Measurements from ENCODE around the gene NOTUM. TPM values are rescaled to one million over a fixed set of nuclear protein-coding genes. Genes with fewer than 3 reads are reported as not detected.
A peak's percentile ranks its signal among the peaks of the same experiment; 100 is the strongest.

The NOTUM gene
- total and polyA plus RNA-seq, 9 of the 15 experiments (the other 6 are each of a cell fraction or from before 2014, with no cell fraction given), result 0.03 to 14.0 (median 4.1) TPM

GRCh38 chr17:81927653-81928543, 33.1 kb downstream of the NOTUM start, which contains the start of gene MAFG (continued):
- peak; percentile 73 for TF ChIP-seq MXI1 (IDR thresholded peaks at IDR 0.05; ENCODE audit: low read depth, low read length)
- no peak for TF ChIP-seq ADNP (tag; IDR thresholded peaks at IDR 0.05)

GRCh38 chr17:81927152-81927652, 33.8 kb downstream of the NOTUM start:
- FAIRE-seq (no peak), ATAC-seq (no peak), DNase-seq (ENCODE audit: extremely low read depth in 1 of 4, low spot score in 3 of 4) (peak in 1 of 4 experiments; percentile 74)
- CTCF ChIA-PET (ENCODE audit: low intra/inter-chr PET ratio), result interaction anchor here (0.8 kb wide), 1 partner anchor 11 kb away, joined by 3 read pairs; no protein-coding TSS in a partner anchor
- H3K4me3 ChIP-seq, result peak overlapping the region; percentile 81
- peaks cover 6% of the 10 kb centered on the region for H3K9me1 ChIP-seq (ENCODE audit: control insufficient read depth, insufficient read depth, low read length)
- peak overlapping the region; percentile 93 to 95 for H3K9ac ChIP-seq (ENCODE audit: insufficient read depth in 1 of 2, low read depth in 2 of 2, low read length in 2 of 2)
- no peak overlapping the region for H2AFZ ChIP-seq (ENCODE audit: low read depth, low read length)
- WGBS (ENCODE audit: insufficient coverage, low coverage, missing lambda C conversion rate), result 0% methylated on average over 4 of the region's 78 CpGs
- H4K20me1 ChIP-seq (replicated peaks; ENCODE audit: control insufficient read depth, insufficient read depth, low read length), result peaks cover 11% of the 10 kb centered on the region
- in situ Hi-C loops (cut with MboI) (no loop called here), intact Hi-C loops (cut with micrococcal nuclease) (no loop called here)
- POLR2A ChIA-PET, result interaction anchor here (0.7 to 4.8 kb wide), 9 partner anchors 9 to 244 kb away, joined by 3 to 32 read pairs (median 5); partner anchors contain the start of genes ARL16, HGS and PYCR1
- peak overlapping the region; percentile 98 for H3K27ac ChIP-seq (ENCODE audit: extremely low read depth, low read depth, low read length)
- peaks cover 69% of the 10 kb centered on the region for H3K79me2 ChIP-seq (ENCODE audit: control insufficient read depth, insufficient read depth, low read length)
- H3K9me3 ChIP-seq (replicated peaks; ENCODE audit: control insufficient read depth, insufficient read depth, low read depth, low read length), result no peaks in the 10 kb centered on the region
- peak overlapping the region; percentile 89 for H3K4me2 ChIP-seq (ENCODE audit: insufficient read depth, low read length)
- H3K27me3 ChIP-seq (ENCODE audit: control insufficient read depth in 2 of 2, insufficient read depth in 2 of 2, low read length in 2 of 2), result no peaks in the 10 kb centered on the region
- H3K4me1 ChIP-seq (replicated peaks in 1 of 2; ENCODE audit: control insufficient read depth in 2 of 2, insufficient read depth in 2 of 2, low read length in 2 of 2), result peaks cover 39 to 95% of the 10 kb centered on the region in 2 experiments
- BruUV-seq (replicated peaks), result no TSS peak
- peaks cover 8% of the 10 kb centered on the region; the same call in 2 of the 3 replicates for H3K36me3 ChIP-seq (ENCODE audit: control insufficient read depth, insufficient read depth, low read length)
- TF ChIP-seq ZNF592 (IDR thresholded peaks at IDR 0.05) (0 out of 2 replicates have a peak, but pooled peaks have one; percentile 2), TCF7 (IDR thresholded peaks at IDR 0.05; ENCODE audit: borderline replicate concordance) (no peak), PREB (CRISPR knock-in tag; IDR thresholded peaks at IDR 0.05) (no peak), ZFP36 (IDR thresholded peaks at IDR 0.05; ENCODE audit: low read depth, low read length, partially characterized antibody) (no peak), RBFOX2 (IDR thresholded peaks at IDR 0.05; ENCODE audit: low read depth, low read length) (peak; percentile 70), TEAD2 (tag; IDR thresholded peaks at IDR 0.05) (no peak), VEZF1 (CRISPR knock-in tag; IDR thresholded peaks at IDR 0.05) (peak; percentile 78), PCBP2 (IDR thresholded peaks at IDR 0.05; ENCODE audit: low read depth, low read length, poor library complexity, severe bottlenecking) (peak; percentile 11), MYNN (IDR thresholded peaks at IDR 0.05) (0 out of 2 replicates have a peak, but pooled peaks have one; percentile 7), MYNN (CRISPR knock-in tag; IDR thresholded peaks at IDR 0.05) (no peak)
